ENCODE results near the gene INSYN2A.

INSYN2A gene

GRCh38 chr10:127154831-127155620, 41.4 kb downstream of the INSYN2A start:
- H3K27me3 ChIP-seq (ENCODE audit: control insufficient read depth, insufficient read depth, low read length): no peaks in the 10 kb centered on the region
- no peak overlapping the region for H3K4me3 ChIP-seq (ENCODE audit: low read depth, low read length)

GRCh38 chr10:127153181-127153580, 43.2 kb downstream of the INSYN2A start:
- no peaks in the 10 kb centered on the region for H3K9me3 ChIP-seq (ENCODE audit: control insufficient read depth, insufficient read depth, low read length)
- H3K36me3 ChIP-seq (ENCODE audit: control insufficient read depth, insufficient read depth, low read length): no peaks in the 10 kb centered on the region
- no peaks in the 10 kb centered on the region for H3K27me3 ChIP-seq (ENCODE audit: control insufficient read depth, insufficient read depth, low read length)
- peaks cover 33% of the 10 kb centered on the region for H3K4me1 ChIP-seq (ENCODE audit: control insufficient read depth, insufficient read depth, low read length)
- H3K4me3 ChIP-seq (ENCODE audit: low read depth, low read length): no peak overlapping the region
- H3K27ac ChIP-seq (ENCODE audit: low read depth, low read length): no peak overlapping the region
- H3K9ac ChIP-seq (ENCODE audit: low read depth, low read length): no peak overlapping the region

More at GRCh38 chr10:127154831-127155620, 41.4 kb downstream of the INSYN2A start:
- no peaks in the 10 kb centered on the region for H3K9me3 ChIP-seq (ENCODE audit: control insufficient read depth, insufficient read depth, low read length)
- H3K36me3 ChIP-seq (ENCODE audit: control insufficient read depth, insufficient read depth, low read length): no peaks in the 10 kb centered on the region
- peaks cover 15% of the 10 kb centered on the region for H3K4me1 ChIP-seq (ENCODE audit: control insufficient read depth, insufficient read depth, low read length)
- H3K27ac ChIP-seq (ENCODE audit: low read depth, low read length): no peak overlapping the region
- H3K9ac ChIP-seq (ENCODE audit: low read depth, low read length): no peak overlapping the region

- Histone ChIP-seq H3K9me3 (ENCODE audit: control insufficient read depth, insufficient read depth, low read length) (no peaks in the 10 kb centered on the region), H3K4me1 (ENCODE audit: control insufficient read depth, insufficient read depth, low read length) (peaks cover 36% of the 10 kb centered on the region), H3K9ac (ENCODE audit: low read depth, low read length) (no peak overlapping the region), H3K27ac (ENCODE audit: low read depth, low read length) (no peak overlapping the region), H3K4me3 (ENCODE audit: low read depth, low read length) (no peak overlapping the region), H3K36me3 (ENCODE audit: control insufficient read depth, insufficient read depth, low read length) (no peaks in the 10 kb centered on the region), H3K27me3 (ENCODE audit: control insufficient read depth, insufficient read depth, low read length) (no peaks in the 10 kb centered on the region)
Observed at GRCh38 chr10:127151981-127152699, 44.3 kb downstream of the INSYN2A start.

GRCh38 chr10:127151541-127151940, 44.9 kb downstream of the INSYN2A start:
- Histone ChIP-seq H3K9me3 (ENCODE audit: control insufficient read depth, insufficient read depth, low read length) (no peaks in the 10 kb centered on the region), H3K9ac (ENCODE audit: low read depth, low read length) (no peak overlapping the region), H3K27me3 (ENCODE audit: control insufficient read depth, insufficient read depth, low read length) (no peaks in the 10 kb centered on the region), H3K27ac (ENCODE audit: low read depth, low read length) (no peak overlapping the region), H3K4me3 (ENCODE audit: low read depth, low read length) (no peak overlapping the region), H3K36me3 (ENCODE audit: control insufficient read depth, insufficient read depth, low read length) (no peaks in the 10 kb centered on the region), H3K4me1 (ENCODE audit: control insufficient read depth, insufficient read depth, low read length) (peaks cover 36% of the 10 kb centered on the region)

GRCh38 chr10:127150136-127150535, 46.3 kb downstream of the INSYN2A start:
- no peaks in the 10 kb centered on the region for H3K27me3 ChIP-seq (ENCODE audit: control insufficient read depth, insufficient read depth, low read length)
- H3K4me3 ChIP-seq (ENCODE audit: low read depth, low read length): no peak overlapping the region
- H3K9ac ChIP-seq (ENCODE audit: low read depth, low read length): no peak overlapping the region
- peaks cover 36% of the 10 kb centered on the region for H3K4me1 ChIP-seq (ENCODE audit: control insufficient read depth, insufficient read depth, low read length)
- H3K36me3 ChIP-seq (ENCODE audit: control insufficient read depth, insufficient read depth, low read length): no peaks in the 10 kb centered on the region
- H3K27ac ChIP-seq (ENCODE audit: low read depth, low read length): peak overlapping the region; percentile 79
- H3K9me3 ChIP-seq (ENCODE audit: control insufficient read depth, insufficient read depth, low read length): no peaks in the 10 kb centered on the region

- H3K9me3 ChIP-seq (ENCODE audit: control insufficient read depth, insufficient read depth, low read length): no peaks in the 10 kb centered on the region
- no peak overlapping the region for H3K4me3 ChIP-seq (ENCODE audit: low read depth, low read length)
- no peaks in the 10 kb centered on the region for H3K27me3 ChIP-seq (ENCODE audit: control insufficient read depth, insufficient read depth, low read length)
- H3K36me3 ChIP-seq (ENCODE audit: control insufficient read depth, insufficient read depth, low read length): no peaks in the 10 kb centered on the region
- peak overlapping the region; percentile 79 for H3K27ac ChIP-seq (ENCODE audit: low read depth, low read length)
- H3K9ac ChIP-seq (ENCODE audit: low read depth, low read length): no peak overlapping the region
- H3K4me1 ChIP-seq (ENCODE audit: control insufficient read depth, insufficient read depth, low read length): peaks cover 36% of the 10 kb centered on the region
Observed at GRCh38 chr10:127149501-127150081, 46.8 kb downstream of the INSYN2A start.

- H3K27ac ChIP-seq (ENCODE audit: low read depth, low read length): peak overlapping the region; percentile 79
- H3K4me1 ChIP-seq (ENCODE audit: control insufficient read depth, insufficient read depth, low read length): peaks cover 36% of the 10 kb centered on the region
- H3K9ac ChIP-seq (ENCODE audit: low read depth, low read length): no peak overlapping the region; the same call in 1 of the 2 replicates
- no peaks in the 10 kb centered on the region; the same call in 1 of the 2 replicates for H3K36me3 ChIP-seq (ENCODE audit: control insufficient read depth, insufficient read depth, low read length)
- no peaks in the 10 kb centered on the region for H3K27me3 ChIP-seq (ENCODE audit: control insufficient read depth, insufficient read depth, low read length)
- H3K9me3 ChIP-seq (ENCODE audit: control insufficient read depth, insufficient read depth, low read length): no peaks in the 10 kb centered on the region
- H3K4me3 ChIP-seq (ENCODE audit: low read depth, low read length): no peak overlapping the region
Observed at GRCh38 chr10:127148933-127149220, 47.5 kb downstream of the INSYN2A start.

- Histone ChIP-seq H3K9me3 (ENCODE audit: control insufficient read depth, insufficient read depth, low read length) (no peaks in the 10 kb centered on the region), H3K4me1 (ENCODE audit: control insufficient read depth, insufficient read depth, low read length) (peaks cover 36% of the 10 kb centered on the region), H3K36me3 (ENCODE audit: control insufficient read depth, insufficient read depth, low read length) (no peaks in the 10 kb centered on the region; the same call in 1 of the 2 replicates), H3K27ac (ENCODE audit: low read depth, low read length) (peak overlapping the region; percentile 79), H3K9ac (ENCODE audit: low read depth, low read length) (no peak overlapping the region; the same call in 1 of the 2 replicates), H3K4me3 (ENCODE audit: low read depth, low read length) (no peak overlapping the region), H3K27me3 (ENCODE audit: control insufficient read depth, insufficient read depth, low read length) (no peaks in the 10 kb centered on the region)
Observed at GRCh38 chr10:127148066-127148932, 48.1 kb downstream of the INSYN2A start.

GRCh38 chr10:127146661-127147060, 49.7 kb downstream of the INSYN2A start:
- Histone ChIP-seq H3K9ac (ENCODE audit: low read depth, low read length) (no peak overlapping the region), H3K9me3 (ENCODE audit: control insufficient read depth, insufficient read depth, low read length) (no peaks in the 10 kb centered on the region), H3K27ac (ENCODE audit: low read depth, low read length) (no peak overlapping the region), H3K4me3 (ENCODE audit: low read depth, low read length) (no peak overlapping the region), H3K4me1 (ENCODE audit: control insufficient read depth, insufficient read depth, low read length) (peaks cover 27% of the 10 kb centered on the region), H3K36me3 (ENCODE audit: control insufficient read depth, insufficient read depth, low read length) (no peaks in the 10 kb centered on the region; the same call in 1 of the 2 replicates), H3K27me3 (ENCODE audit: control insufficient read depth, insufficient read depth, low read length) (no peaks in the 10 kb centered on the region)
